Left kidney (tissue), 2 donors: ENCODE results near the gene CD8A. TPM values are rescaled to one million over a fixed set of nuclear protein-coding genes. Genes with fewer than 3 reads are reported as not detected.
"Not testable (repeated sequence)": the region's sequence is repeated elsewhere in the genome, so short reads cannot be mapped to it uniquely, and the experiment has no call there.

Experiments used
- DNase-seq: peaks from one replicate; pipeline ENCODE4 v3.0.0-alpha.2; 2013
- polyA plus RNA-seq: library from polyadenylated mRNA; unstranded; fragments of 120-200 nt; gene quantifications from one replicate; pipeline ENCODE4 v1.2.1, GENCODE V29; 2013; ENCODE audit not compliant: insufficient read length

Gene CD8A
- polyA plus RNA-seq, 1 donor, result 0.25 TPM

DNA sequence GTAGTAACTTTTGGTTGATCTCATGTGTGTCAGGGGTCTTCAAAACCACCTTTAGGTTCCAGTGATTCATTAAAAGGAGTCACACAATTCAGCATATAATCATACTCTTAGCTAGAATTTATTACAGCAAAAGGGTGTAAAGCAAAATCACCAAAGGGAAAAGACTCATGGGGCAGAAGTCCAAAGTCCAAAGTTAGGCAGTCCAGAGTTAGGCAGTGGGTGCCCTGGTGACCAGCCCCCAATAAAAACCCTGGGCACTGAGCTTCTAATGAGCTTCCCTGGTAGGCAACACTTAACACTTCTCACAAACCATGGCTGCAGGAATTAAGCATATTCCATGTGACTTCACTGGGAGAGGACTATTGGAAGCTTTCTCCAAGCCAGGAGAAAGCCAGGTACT lies 51.2 kb downstream of the CD8A start:
- DNase-seq, result not testable (repeated sequence)

DNA sequence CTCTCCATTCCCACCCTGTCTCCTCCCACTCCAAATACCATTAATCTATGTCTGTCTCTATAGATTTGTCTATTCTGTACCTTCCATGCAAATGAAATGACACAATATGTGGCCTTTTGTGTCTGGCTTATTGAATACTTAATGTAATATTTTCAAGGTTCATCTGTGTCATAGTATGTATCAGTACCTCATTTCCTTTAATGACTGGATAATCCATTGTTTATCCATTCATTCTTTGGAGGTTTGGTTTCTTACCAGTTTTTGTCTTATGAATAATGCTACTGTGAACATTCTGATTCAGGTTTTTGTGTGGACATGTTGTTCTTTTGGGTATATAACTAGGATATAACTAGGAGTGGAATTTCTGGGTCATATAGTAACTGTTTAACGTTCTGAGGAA lies 55.8 kb downstream of the CD8A start:
- DNase-seq, result not testable (repeated sequence)

Other genes with a start within 250 kb of the CD8A start
- 138 TPM for gene CHMP3, start 227.5 kb downstream of the CD8A start, polyA plus RNA-seq
- gene RNF103, start 167.0 kb downstream of the CD8A start, polyA plus RNA-seq, result 39.8 TPM
- gene RMND5A, start 70.6 kb downstream of the CD8A start, polyA plus RNA-seq, result 69.4 TPM
- gene CD8B, start 71.0 kb upstream of the CD8A start, polyA plus RNA-seq, result 0.88 TPM
- 6.5 TPM for gene RGPD1, start 151.2 kb upstream of the CD8A start, polyA plus RNA-seq
- gene PLGLB1, start 230.9 kb upstream of the CD8A start, polyA plus RNA-seq, result 27.6 TPM